GM12891 (cell line): ENCODE data around the gene SQSTM1.

Source experiments
- PAX5 ChIP-seq: IDR thresholded peaks from 2 replicates; pipeline ENCODE4 v1.6.1; 2011; ENCODE audit warnings: low read length, moderate library complexity, mild to moderate bottlenecking; ENCODE audit not compliant: insufficient read depth, severe bottlenecking
- POLR2A ChIP-seq: IDR thresholded peaks from 2 replicates; pipeline ENCODE4 v1.6.1; 2011; ENCODE audit warnings: low read depth, low read length, control low read depth
- POLR2AphosphoS5 ChIP-seq: IDR thresholded peaks from 2 replicates; pipeline ENCODE4 v1.6.1; 2011; ENCODE audit warnings: low read depth, low read length, control low read depth
- POU2F2 ChIP-seq: IDR thresholded peaks from 2 replicates; pipeline ENCODE4 v1.6.1; 2011; ENCODE audit warnings: low read depth, mild to moderate bottlenecking, control low read depth, low read length, moderate library complexity
- TAF1 ChIP-seq: IDR thresholded peaks from 2 replicates; pipeline ENCODE4 v1.6.1; 2011; ENCODE audit warnings: low read depth, low read length, control low read depth

GRCh38 chr5:179872828-179873575 lies 52.3 kb downstream of the SQSTM1 start:
- no peak for TF ChIP-seq POLR2A
- no peak for TF ChIP-seq POU2F2
- TF ChIP-seq TAF1, result no peak
- no peak for TF ChIP-seq POLR2AphosphoS5
- no peak for TF ChIP-seq PAX5
